SK-N-SH (cell line): Measurements from ENCODE around the gene CEL. TPM values are rescaled to one million over a fixed set of nuclear protein-coding genes. Genes with fewer than 3 reads are reported as not detected.
A peak's percentile ranks its signal among the peaks of the same experiment; 100 is the strongest.

Experiments
- CTCF ChIA-PET: fragments of 300-600, 350-600 bp; formaldehyde crosslinking; extraction: SDS; loops from one replicate; lab custom pipeline; 2021; lab: Yijun Ruan, JAX
- POLR2A ChIA-PET: fragments of 350-600 bp; sonication (Branson Sonifier 250); formaldehyde crosslinking; extraction: SDS; loops from one replicate; lab custom pipeline; 2020; ENCODE audit warnings: antibody characterized with exemption, inconsistent platforms; lab: Yijun Ruan, JAX
- DNase-seq: peaks from one replicate; pipeline ENCODE4 v3.0.0; 2012
- H2AFZ ChIP-seq: fragments of 200-600 bp; sonication (generic); 2 replicates; pipeline ENCODE4 v1.8.1; 2016; ENCODE audit warnings: antibody characterized with exemption, mild to moderate bottlenecking, low read depth
- H3F3A ChIP-seq: fragments of 200-600 bp; sonication (generic); replicated peaks from 2 replicates; pipeline ENCODE3; 2016; ENCODE audit warnings: antibody characterized with exemption, mild to moderate bottlenecking; ENCODE audit not compliant: insufficient read depth
- H3K27ac ChIP-seq, 2 experiments: fragments of 200-500 bp in 1 of 2; fragments of 200-600 bp in 1 of 2; sonication (Bioruptor generic) in 1 of 2; sonication (generic), shearing (Covaris generic) in 1 of 2; 2 replicates each; pipeline versions ENCODE4 v1.5.1 to v1.6.1; 2014 to 2016; ENCODE audit warnings: low read depth in 2 of 2, inconsistent platforms in 1 of 2, low read length in 1 of 2, mild to moderate bottlenecking in 1 of 2, mixed read lengths in 1 of 2
- H3K27me3 ChIP-seq: fragments of 200-600 bp; sonication (generic), shearing (Covaris generic); 2 replicates; pipeline ENCODE4 v1.6.1; 2016; ENCODE audit warnings: mixed run types; ENCODE audit not compliant: insufficient read depth
- H3K36me3 ChIP-seq, 2 experiments: fragments of 200-500 bp in 1 of 2; fragments of 200-600 bp in 1 of 2; sonication (Bioruptor generic) in 1 of 2; sonication (generic) in 1 of 2; replicated peaks in 1 of 2; 2 replicates each; pipeline versions ENCODE3 to v1.5.1; 2014 to 2016; ENCODE audit warnings: low read length in 1 of 2, mild to moderate bottlenecking in 1 of 2; ENCODE audit not compliant: insufficient read depth in 2 of 2, control insufficient read depth in 1 of 2
- H3K4me1 ChIP-seq, 2 experiments: fragments of 200-500 bp in 1 of 2; fragments of 200-600 bp in 1 of 2; sonication (Bioruptor generic) in 1 of 2; sonication (generic), shearing (Covaris generic) in 1 of 2; 2 replicates each; pipeline versions ENCODE4 v1.5.1 to v1.6.1; 2014 to 2016; ENCODE audit warnings: low read depth in 1 of 2, low read length in 1 of 2, mixed run types in 1 of 2; ENCODE audit not compliant: insufficient read depth in 2 of 2, control insufficient read depth in 1 of 2
- H3K4me2 ChIP-seq: fragments of 200-600 bp; sonication (generic), shearing (Covaris generic); 2 replicates; pipeline ENCODE4 v1.6.1; 2017; ENCODE audit warnings: mixed run types
- H3K4me3 ChIP-seq, 2 experiments: fragments of 200-500 bp in 1 of 2; fragments of 200-600 bp in 1 of 2; sonication (Bioruptor generic) in 1 of 2; sonication (generic), shearing (Covaris generic) in 1 of 2; 2 replicates each; pipeline versions ENCODE4 v1.5.1 to v1.8.1; 2014 to 2016; ENCODE audit warnings: low read depth in 2 of 2, inconsistent platforms in 1 of 2, low read length in 1 of 2, mild to moderate bottlenecking in 1 of 2, mixed read lengths in 1 of 2, moderate library complexity in 1 of 2
- H3K79me2 ChIP-seq: fragments of 200-600 bp; sonication (generic); 2 replicates; pipeline ENCODE4 v1.8.1; 2017; ENCODE audit warnings: mild to moderate bottlenecking; ENCODE audit not compliant: insufficient read depth
- H3K9ac ChIP-seq: fragments of 200-600 bp; sonication (generic); 2 replicates; pipeline ENCODE4 v1.6.1; 2017; ENCODE audit warnings: mixed run types
- H3K9me2 ChIP-seq: fragments of 200-600 bp; sonication (generic); 2 replicates; pipeline ENCODE4 v1.6.1; 2017; ENCODE audit warnings: mixed run types
- H3K9me3 ChIP-seq: fragments of 200-600 bp; sonication (generic); 2 replicates; pipeline ENCODE4 v1.6.1; 2017; ENCODE audit warnings: mixed run types, mild to moderate bottlenecking, moderate library complexity
- H4K20me1 ChIP-seq: fragments of 200-600 bp; sonication (generic); 2 replicates; pipeline ENCODE4 v1.6.1; 2017; ENCODE audit warnings: mild to moderate bottlenecking, mixed run types; ENCODE audit not compliant: insufficient read depth
- CHD2 ChIP-seq: fragments of 150-350 bp; IDR thresholded peaks from 2 replicates; pipeline ENCODE4 v1.6.1; 2018; ENCODE audit warnings: low read length; ENCODE audit not compliant: partially characterized antibody
- GATA2 ChIP-seq: sonication (generic); formaldehyde crosslinking; IDR thresholded peaks from 2 replicates; pipeline ENCODE4 v1.5.0; 2020; ENCODE audit warnings: mild to moderate bottlenecking, missing genetic modification reagents
- NFIC ChIP-seq: IDR thresholded peaks from 2 replicates; pipeline ENCODE4 v1.4.0; 2012; ENCODE audit warnings: borderline replicate concordance
- NRF1 ChIP-seq: IDR thresholded peaks from 2 replicates; pipeline ENCODE4 v1.6.1; 2012; ENCODE audit warnings: low read depth, mild to moderate bottlenecking, low read length
- RCOR1 ChIP-seq: fragments of 150-350 bp; IDR thresholded peaks from 2 replicates; pipeline ENCODE4 v1.6.1; 2017; ENCODE audit warnings: antibody characterized with exemption, low read length
- REST ChIP-seq: IDR thresholded peaks from 2 replicates; pipeline ENCODE4 v1.6.1; 2012; ENCODE audit warnings: mild to moderate bottlenecking, low read depth, low read length, moderate library complexity
- RFX5 ChIP-seq: IDR thresholded peaks from 2 replicates; pipeline ENCODE4 v1.6.1; 2012; ENCODE audit warnings: mild to moderate bottlenecking, improper control_type of control experiment, low read length
- RXRA ChIP-seq: IDR thresholded peaks from 2 replicates; pipeline ENCODE4 v1.4.0; 2012; ENCODE audit warnings: low read depth, mild to moderate bottlenecking, borderline replicate concordance
- TCF12 ChIP-seq: IDR thresholded peaks from 2 replicates; pipeline ENCODE4 v1.4.0; 2012
- WGBS: methylation state at CpG from one replicate; pipeline ENCODE4 v1.1.6; 2017; ENCODE audit warnings: low lambda C conversion rate; 5-methylcytosine and 5-hydroxymethylcytosine counted together
- polyA plus RNA-seq, 3 experiments: library from polyadenylated mRNA; depleted of rRNA; stranded (reverse); fragments of >200 nt; gene quantifications; 2 replicates each; pipeline ENCODE4 v1.2.3, GENCODE V29; 2012
- TF ChIP-seq, protein P1 (sequence below): IDR thresholded peaks from 2 replicates; pipeline ENCODE4 v1.4.0; 2012; ENCODE audit warnings: low read depth
- TF ChIP-seq, protein P2 (sequence below): fragments of 200-600 bp; sonication (generic); IDR thresholded peaks from 2 replicates; pipeline ENCODE4 v1.6.1; 2017; ENCODE audit warnings: antibody characterized with exemption, mild to moderate bottlenecking, moderate library complexity
- TF ChIP-seq, protein P3 (sequence below): IDR thresholded peaks from 2 replicates; pipeline ENCODE4 v1.4.0; 2012; ENCODE audit warnings: low read depth, borderline replicate concordance
- TF ChIP-seq, protein P4 (sequence below): IDR thresholded peaks from 2 replicates; pipeline ENCODE4; 2012

CEL gene
- polyA plus RNA-seq, 1 of the 3 experiments (the other 2 are of a cell fraction): 0.87 TPM

GRCh38 chr9:133032171-133032570 lies 29.6 kb upstream of the CEL start:
- Histone ChIP-seq H3K36me3 (peaks cover 9 to 11% of the 10 kb centered on the region in 2 experiments), H3K27me3 (no peaks in the 10 kb centered on the region), H3K27ac (no peak overlapping the region), H3K9ac (no peak overlapping the region), H3K9me2 (no peaks in the 10 kb centered on the region), H3F3A (peaks cover 6% of the 10 kb centered on the region), H3K4me3 (peak overlapping the region in 1 of 2 experiments; percentile 97; a peak in 2 of 4 replicates), H3K4me2 (peak overlapping the region; percentile 86), H3K9me3 (no peaks in the 10 kb centered on the region), H3K4me1 (peaks cover 10 to 13% of the 10 kb centered on the region in 2 experiments; a peak in 2 of 4 replicates), H2AFZ (no peak overlapping the region), H3K79me2 (peaks cover 84% of the 10 kb centered on the region), H4K20me1 (peaks cover 17% of the 10 kb centered on the region)
- ChIA-PET CTCF (interaction anchor here (1.0 to 13.6 kb wide), 5 partner anchors 9 to 116 kb away, joined by 3 to 216 read pairs (median 26); no protein-coding TSS in a partner anchor), POLR2A (no interaction called here)
- 98% methylated on average over 10 of the region's 10 CpGs for WGBS
- TF ChIP-seq, protein P1, sequence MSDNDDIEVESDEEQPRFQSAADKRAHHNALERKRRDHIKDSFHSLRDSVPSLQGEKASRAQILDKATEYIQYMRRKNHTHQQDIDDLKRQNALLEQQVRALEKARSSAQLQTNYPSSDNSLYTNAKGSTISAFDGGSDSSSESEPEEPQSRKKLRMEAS: no peak
- TF ChIP-seq REST: no peak
- no peak for TF ChIP-seq RXRA
- no peak for TF ChIP-seq GATA2 (CRISPR knock-in tag)
- TF ChIP-seq RCOR1: no peak
- TF ChIP-seq CHD2: no peak
- TF ChIP-seq, protein P2, sequence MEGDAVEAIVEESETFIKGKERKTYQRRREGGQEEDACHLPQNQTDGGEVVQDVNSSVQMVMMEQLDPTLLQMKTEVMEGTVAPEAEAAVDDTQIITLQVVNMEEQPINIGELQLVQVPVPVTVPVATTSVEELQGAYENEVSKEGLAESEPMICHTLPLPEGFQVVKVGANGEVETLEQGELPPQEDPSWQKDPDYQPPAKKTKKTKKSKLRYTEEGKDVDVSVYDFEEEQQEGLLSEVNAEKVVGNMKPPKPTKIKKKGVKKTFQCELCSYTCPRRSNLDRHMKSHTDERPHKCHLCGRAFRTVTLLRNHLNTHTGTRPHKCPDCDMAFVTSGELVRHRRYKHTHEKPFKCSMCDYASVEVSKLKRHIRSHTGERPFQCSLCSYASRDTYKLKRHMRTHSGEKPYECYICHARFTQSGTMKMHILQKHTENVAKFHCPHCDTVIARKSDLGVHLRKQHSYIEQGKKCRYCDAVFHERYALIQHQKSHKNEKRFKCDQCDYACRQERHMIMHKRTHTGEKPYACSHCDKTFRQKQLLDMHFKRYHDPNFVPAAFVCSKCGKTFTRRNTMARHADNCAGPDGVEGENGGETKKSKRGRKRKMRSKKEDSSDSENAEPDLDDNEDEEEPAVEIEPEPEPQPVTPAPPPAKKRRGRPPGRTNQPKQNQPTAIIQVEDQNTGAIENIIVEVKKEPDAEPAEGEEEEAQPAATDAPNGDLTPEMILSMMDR: no peak
- TF ChIP-seq NRF1: no peak
- TF ChIP-seq NFIC: no peak
- DNase-seq: no peak

DNA sequence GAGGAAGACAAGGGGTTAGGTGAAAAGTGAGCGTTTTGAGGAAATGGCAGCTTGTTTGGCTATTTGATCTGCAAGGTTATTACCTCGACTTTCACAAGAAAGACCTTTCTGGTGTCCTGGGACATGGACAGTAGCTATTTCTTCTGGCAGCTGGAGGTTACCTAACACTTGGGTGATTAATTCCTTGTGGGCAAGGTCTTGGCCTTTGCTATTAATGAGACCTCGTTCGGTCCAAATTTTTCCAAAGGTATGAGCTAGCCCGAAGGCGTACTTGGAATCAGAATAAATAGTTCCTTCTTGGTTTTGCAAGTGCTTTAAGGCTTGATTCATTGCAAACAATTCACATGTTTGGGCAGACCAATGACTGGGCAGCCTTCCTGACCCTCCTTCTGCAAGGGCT lies 26.1 kb upstream of the CEL start:
- Histone ChIP-seq H3K9me3 (no peaks in the 10 kb centered on the region), H3K27ac (no peak overlapping the region), H3K36me3 (peaks cover 9 to 11% of the 10 kb centered on the region in 2 experiments), H3F3A (peaks cover 2% of the 10 kb centered on the region), H3K4me2 (no peak overlapping the region), H3K27me3 (no peaks in the 10 kb centered on the region), H4K20me1 (peaks cover 48% of the 10 kb centered on the region), H3K4me3 (no peak overlapping the region), H2AFZ (no peak overlapping the region), H3K9me2 (no peaks in the 10 kb centered on the region), H3K9ac (no peak overlapping the region), H3K4me1 (peaks cover 8 to 10% of the 10 kb centered on the region in 2 experiments; a peak in 2 of 4 replicates), H3K79me2 (peaks cover 99% of the 10 kb centered on the region)
- POLR2A ChIA-PET: no interaction called here
- WGBS: 95% methylated on average over 6 of the region's 6 CpGs
- no peak for DNase-seq
- CTCF ChIA-PET: interaction anchor here (1.3 to 9.7 kb wide), 4 partner anchors 10 to 111 kb away, joined by 3 to 109 read pairs (median 4); no protein-coding TSS in a partner anchor
- TF ChIP-seq, protein P1: no peak
- TF ChIP-seq, protein P3, sequence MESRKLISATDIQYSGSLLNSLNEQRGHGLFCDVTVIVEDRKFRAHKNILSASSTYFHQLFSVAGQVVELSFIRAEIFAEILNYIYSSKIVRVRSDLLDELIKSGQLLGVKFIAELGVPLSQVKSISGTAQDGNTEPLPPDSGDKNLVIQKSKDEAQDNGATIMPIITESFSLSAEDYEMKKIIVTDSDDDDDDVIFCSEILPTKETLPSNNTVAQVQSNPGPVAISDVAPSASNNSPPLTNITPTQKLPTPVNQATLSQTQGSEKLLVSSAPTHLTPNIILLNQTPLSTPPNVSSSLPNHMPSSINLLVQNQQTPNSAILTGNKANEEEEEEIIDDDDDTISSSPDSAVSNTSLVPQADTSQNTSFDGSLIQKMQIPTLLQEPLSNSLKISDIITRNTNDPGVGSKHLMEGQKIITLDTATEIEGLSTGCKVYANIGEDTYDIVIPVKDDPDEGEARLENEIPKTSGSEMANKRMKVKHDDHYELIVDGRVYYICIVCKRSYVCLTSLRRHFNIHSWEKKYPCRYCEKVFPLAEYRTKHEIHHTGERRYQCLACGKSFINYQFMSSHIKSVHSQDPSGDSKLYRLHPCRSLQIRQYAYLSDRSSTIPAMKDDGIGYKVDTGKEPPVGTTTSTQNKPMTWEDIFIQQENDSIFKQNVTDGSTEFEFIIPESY: no peak
- TF ChIP-seq TCF12 (no peak), REST (no peak), RFX5 (no peak), NRF1 (no peak)
- TF ChIP-seq, protein P4, sequence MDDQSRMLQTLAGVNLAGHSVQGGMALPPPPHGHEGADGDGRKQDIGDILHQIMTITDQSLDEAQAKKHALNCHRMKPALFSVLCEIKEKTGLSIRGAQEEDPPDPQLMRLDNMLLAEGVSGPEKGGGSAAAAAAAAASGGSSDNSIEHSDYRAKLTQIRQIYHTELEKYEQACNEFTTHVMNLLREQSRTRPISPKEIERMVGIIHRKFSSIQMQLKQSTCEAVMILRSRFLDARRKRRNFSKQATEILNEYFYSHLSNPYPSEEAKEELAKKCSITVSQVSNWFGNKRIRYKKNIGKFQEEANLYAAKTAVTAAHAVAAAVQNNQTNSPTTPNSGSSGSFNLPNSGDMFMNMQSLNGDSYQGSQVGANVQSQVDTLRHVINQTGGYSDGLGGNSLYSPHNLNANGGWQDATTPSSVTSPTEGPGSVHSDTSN: no peak
